PFSK-1 (cell line): ENCODE measurements around the gene NAPSA.

ENCODE experiments used
- FOXP2 ChIP-seq: optimal IDR thresholded peaks from 2 replicates; pipeline ENCODE3; 2011; ENCODE audit warnings: borderline replicate concordance, control low read depth, inconsistent platforms; ENCODE audit not compliant: insufficient read depth; ENCODE audit errors: extremely low read length, extremely low read depth
- POLR2AphosphoS5 ChIP-seq: IDR thresholded peaks from 2 replicates; pipeline ENCODE4 v1.6.1; 2012; ENCODE audit warnings: low read depth, mild to moderate bottlenecking, control low read depth, low read length, moderate library complexity
- REST ChIP-seq, 2 experiments: IDR thresholded peaks; 2 replicates each; pipeline versions ENCODE4 v1.6.1 to v1.8.0; 2011 to 2012; ENCODE audit warnings: low read depth in 2 of 2, low read length in 2 of 2, control low read depth in 1 of 2, inconsistent platforms in 1 of 2, mild to moderate bottlenecking in 1 of 2, moderate library complexity in 1 of 2; ENCODE audit not compliant: insufficient read depth in 1 of 2
- SIN3A ChIP-seq: IDR thresholded peaks from 2 replicates; pipeline ENCODE4 v1.6.1; 2012; ENCODE audit warnings: mild to moderate bottlenecking, low read length, moderate library complexity, borderline replicate concordance; ENCODE audit not compliant: insufficient read depth
- TAF1 ChIP-seq: IDR thresholded peaks from 2 replicates; pipeline ENCODE4 v1.6.1; 2012; ENCODE audit warnings: low read length, control low read depth, borderline replicate concordance; ENCODE audit not compliant: insufficient read depth

Gene NAPSA

GRCh38 chr19:50394017-50394416 is 28.6 kb upstream of the NAPSA start:
- TF ChIP-seq TAF1 = no peak
- no peak for TF ChIP-seq FOXP2
- no peak for TF ChIP-seq REST (IDR thresholded peaks at IDR 0.05; ENCODE audit: insufficient read depth in 1 of 2, low read depth in 2 of 2, low read length in 2 of 2)

GRCh38 chr19:50393589-50393988 is 28.1 kb upstream of the NAPSA start:
- TF ChIP-seq REST (IDR thresholded peaks at IDR 0.05; ENCODE audit: insufficient read depth in 1 of 2, low read depth in 2 of 2, low read length in 2 of 2) (no peak), POLR2AphosphoS5 (no peak), SIN3A (no peak), FOXP2 (no peak), TAF1 (no peak)

- TF ChIP-seq POLR2AphosphoS5 (no peak), SIN3A (no peak), TAF1 (no peak), REST (IDR thresholded peaks at IDR 0.05; ENCODE audit: insufficient read depth in 1 of 2, low read depth in 2 of 2, low read length in 2 of 2) (no peak), FOXP2 (no peak)
Measured at GRCh38 chr19:50392759-50393158, 27.3 kb upstream of the NAPSA start.

- no peak for TF ChIP-seq POLR2AphosphoS5
- no peak for TF ChIP-seq REST (IDR thresholded peaks at IDR 0.05; ENCODE audit: insufficient read depth in 1 of 2, low read depth in 2 of 2, low read length in 2 of 2)
- no peak for TF ChIP-seq SIN3A
- no peak for TF ChIP-seq TAF1
Measured at GRCh38 chr19:50387868-50388245, 22.4 kb upstream of the NAPSA start.

- no peak for TF ChIP-seq TAF1
Measured at GRCh38 chr19:50387176-50387867, 21.9 kb upstream of the NAPSA start.
